K562 (cell line): Measurements from ENCODE around the gene BTBD17. TPM values are rescaled to one million over a fixed set of nuclear protein-coding genes. Genes with fewer than 3 reads are reported as not detected.

Source experiments
- ATAC-seq: fragments of 200-7000 bp; cut with Tn5 transposase; 3 replicates; pipeline ENCODE4 v1.9.1; 2020; ENCODE audit warnings: moderate library complexity
- BruUV-seq: library from RNA; stranded (reverse); fragments of 400-500 nt; replicated peaks from 2 replicates; lab custom pipeline; 2021; lab: Mats Ljungman, UMichigan
- CTCF ChIA-PET: fragments of 300-600 bp; formaldehyde crosslinking; extraction: SDS; loops from one replicate; lab custom pipeline; 2021; ENCODE audit warnings: low intra/inter-chr PET ratio; lab: Yijun Ruan, JAX
- POLR2A ChIA-PET: fragments of 300-600, 350-650 bp; sonication (Branson Sonifier 250); formaldehyde crosslinking; extraction: SDS; loops from one replicate; lab custom pipeline; 2021; ENCODE audit warnings: antibody characterized with exemption, inconsistent platforms; lab: Yijun Ruan, JAX
- DNase-seq, 4 experiments: peaks; one replicate each; pipeline versions ENCODE4 v3.0.0 to v3.0.0-alpha.2; 2011 to 2018; ENCODE audit warnings: low spot score in 3 of 4, mixed read lengths in 3 of 4; ENCODE audit errors: extremely low read depth in 1 of 4
- FAIRE-seq: peaks from 2 replicates; lab custom pipeline; 2011; peaks lifted over from hg19 to GRCh38; lab: Jason Lieb, UNC
- H2AFZ ChIP-seq: 2 replicates; pipeline ENCODE4 v1.6.0; 2011; ENCODE audit warnings: low read depth, low read length, control low read depth, inconsistent platforms
- H3K27ac ChIP-seq: fragments of 200-600 bp; 3 replicates; pipeline ENCODE4 v1.8.0; 2011; ENCODE audit warnings: low read depth, mild to moderate bottlenecking, control low read depth, inconsistent platforms, low read length, moderate library complexity, mixed read lengths; ENCODE audit errors: extremely low read depth
- H3K27me3 ChIP-seq, 2 experiments: fragments of 300-600 bp in 1 of 2; 2 replicates in 1 of 2; 3 replicates in 1 of 2; pipeline versions ENCODE4 v1.6.0 to v1.8.0; 2011; ENCODE audit warnings: inconsistent platforms in 2 of 2, low read length in 2 of 2, mild to moderate bottlenecking in 1 of 2, mixed read lengths in 1 of 2, moderate library complexity in 1 of 2; ENCODE audit not compliant: control insufficient read depth in 2 of 2, insufficient read depth in 2 of 2
- H3K36me3 ChIP-seq: fragments of 300-600 bp; 3 replicates; pipeline ENCODE4 v1.8.0; 2011; ENCODE audit warnings: mild to moderate bottlenecking, low read length, inconsistent platforms; ENCODE audit not compliant: control insufficient read depth, insufficient read depth
- H3K4me1 ChIP-seq, 2 experiments: fragments of 200-600 bp in 1 of 2; replicated peaks in 1 of 2; 2 replicates in 1 of 2; 3 replicates in 1 of 2; pipeline versions ENCODE4 v1.5.1 to v1.8.0; 2011; ENCODE audit warnings: inconsistent platforms in 2 of 2, low read length in 2 of 2, mild to moderate bottlenecking in 1 of 2, mixed read lengths in 1 of 2, moderate library complexity in 1 of 2; ENCODE audit not compliant: control insufficient read depth in 2 of 2, insufficient read depth in 2 of 2
- H3K4me2 ChIP-seq: 2 replicates; pipeline ENCODE4 v1.6.1; 2011; ENCODE audit warnings: low read length, control low read depth, inconsistent platforms, mixed read lengths; ENCODE audit not compliant: insufficient read depth
- H3K4me3 ChIP-seq: fragments of 200-600 bp; sonication (generic), shearing (Covaris generic); 2 replicates; pipeline ENCODE4 v1.5.1; 2016; ENCODE audit warnings: control low read depth, inconsistent platforms
- H3K79me2 ChIP-seq: fragments of 200-600 bp; 3 replicates; pipeline ENCODE4 v1.8.0; 2011; ENCODE audit warnings: low read length, inconsistent platforms; ENCODE audit not compliant: control insufficient read depth, insufficient read depth
- H3K9ac ChIP-seq, 2 experiments: 2 replicates each; pipeline versions ENCODE4 v1.6.0 to v1.6.1; 2011; ENCODE audit warnings: low read depth in 2 of 2, low read length in 2 of 2, control low read depth in 1 of 2, inconsistent platforms in 1 of 2, mild to moderate bottlenecking in 1 of 2, mixed read lengths in 1 of 2; ENCODE audit not compliant: insufficient read depth in 1 of 2
- H3K9me1 ChIP-seq: one replicate; pipeline ENCODE4 v1.6.0; 2011; ENCODE audit warnings: inconsistent platforms, mild to moderate bottlenecking, low read length, moderate library complexity; ENCODE audit not compliant: control insufficient read depth, insufficient read depth
- H3K9me3 ChIP-seq: replicated peaks from 2 replicates; pipeline ENCODE4 v1.5.1; 2011; ENCODE audit warnings: low read depth, low read length, inconsistent platforms; ENCODE audit not compliant: control insufficient read depth, insufficient read depth
- H4K20me1 ChIP-seq: replicated peaks from 2 replicates; pipeline ENCODE4 v1.6.1; 2011; ENCODE audit warnings: low read length, inconsistent platforms, mixed read lengths; ENCODE audit not compliant: control insufficient read depth, insufficient read depth
- ATF3 ChIP-seq, 2 experiments: fragments of 450-650 bp in 1 of 2; sonication (generic) in 1 of 2; formaldehyde crosslinking in 1 of 2; IDR thresholded peaks in 1 of 2; conservative IDR thresholded peaks in 1 of 2; 2 replicates each; pipeline versions ENCODE4 v1.6.1 to v1.8.1; 2016 to 2023; ENCODE audit warnings: mild to moderate bottlenecking in 2 of 2, moderate library complexity in 2 of 2, inconsistent platforms in 1 of 2, missing genetic modification reagents in 1 of 2
- CBFB ChIP-seq: sonication (generic); formaldehyde crosslinking; IDR thresholded peaks from 2 replicates; pipeline ENCODE4 v1.4.0; 2020; ENCODE audit warnings: mild to moderate bottlenecking, missing genetic modification reagents
- CBX2 ChIP-seq: fragments of 200-600 bp; sonication (generic); IDR thresholded peaks from one replicate; pipeline ENCODE4 v1.6.1; 2012; ENCODE audit warnings: mild to moderate bottlenecking, low read length, inconsistent platforms; ENCODE audit not compliant: insufficient read depth, poor library complexity, severe bottlenecking
- CREBBP ChIP-seq: IDR thresholded peaks from one replicate; pipeline ENCODE4 v1.6.1; 2012; ENCODE audit warnings: low read depth, mild to moderate bottlenecking, control low read depth, inconsistent platforms, low read length
- EP400 ChIP-seq: fragments of 450-650 bp; IDR thresholded peaks from 2 replicates; pipeline ENCODE4 v1.6.1; 2017; ENCODE audit warnings: antibody characterized with exemption, mild to moderate bottlenecking, moderate library complexity
- HDAC1 ChIP-seq, 2 experiments: fragments of 450-650 bp; IDR thresholded peaks; 2 replicates each; pipeline ENCODE4 v1.6.1; 2016 to 2017; ENCODE audit warnings: inconsistent platforms in 1 of 2, mild to moderate bottlenecking in 1 of 2, moderate library complexity in 1 of 2
- HDAC2 ChIP-seq: fragments of 450-650 bp; IDR thresholded peaks from 2 replicates; pipeline ENCODE4 v1.6.1; 2016; ENCODE audit warnings: mild to moderate bottlenecking
- KHSRP ChIP-seq: fragments of 450-650 bp; IDR thresholded peaks from 2 replicates; pipeline ENCODE4 v1.6.1; 2017
- KLF6 ChIP-seq: fragments of 250-450 bp; sonication (Bioruptor Pico); IDR thresholded peaks from 2 replicates; pipeline ENCODE4 v1.4.0; 2020; ENCODE audit warnings: mild to moderate bottlenecking, moderate library complexity, borderline replicate concordance
- LEF1 ChIP-seq: fragments of 450-650 bp; IDR thresholded peaks from 2 replicates; pipeline ENCODE4 v1.6.1; 2016; ENCODE audit warnings: mild to moderate bottlenecking
- MTA1 ChIP-seq: fragments of 450-650 bp; IDR thresholded peaks from 2 replicates; pipeline ENCODE4 v1.6.1; 2017; ENCODE audit warnings: borderline replicate concordance
- MTA2 ChIP-seq: fragments of 450-650 bp; IDR thresholded peaks from 2 replicates; pipeline ENCODE4 v1.6.1; 2016; ENCODE audit warnings: low read depth
- RFX1 ChIP-seq: fragments of 450-650 bp; IDR thresholded peaks from 2 replicates; pipeline ENCODE4 v1.6.1; 2016; ENCODE audit warnings: mild to moderate bottlenecking, moderate library complexity
- SIX5 ChIP-seq, 2 experiments: IDR thresholded peaks; 2 replicates each; pipeline ENCODE4 v1.6.1; 2011; ENCODE audit warnings: low read length in 2 of 2, borderline replicate concordance in 1 of 2, low read depth in 1 of 2, mild to moderate bottlenecking in 1 of 2, moderate library complexity in 1 of 2; ENCODE audit not compliant: insufficient read depth in 1 of 2
- ZBTB2 ChIP-seq: fragments of 450-650 bp; IDR thresholded peaks from 2 replicates; pipeline ENCODE4 v1.6.1; 2016; ENCODE audit warnings: antibody characterized with exemption
- ZNF316 ChIP-seq: fragments of 450-650 bp; IDR thresholded peaks from 2 replicates; pipeline ENCODE4 v1.6.1; 2016
- WGBS: fragments of 100-300 bp; shearing (Covaris generic); methylation state at CpG from one replicate; pipeline ENCODE4 v1.1.6; 2016; ENCODE audit warnings: low coverage, mixed read lengths; ENCODE audit not compliant: insufficient coverage; ENCODE audit errors: missing lambda C conversion rate; 5-methylcytosine and 5-hydroxymethylcytosine counted together
- in situ Hi-C: fragments of 300-500 bp; cut with MboI; formaldehyde crosslinking; loops from 4 replicates; pipeline ENCODE4 v1.15.0; 2018; ENCODE audit warnings: inconsistent platforms, mixed read lengths
- intact Hi-C: fragments of 100-400 bp; cut with micrococcal nuclease; formaldehyde crosslinking; loops from 2 replicates; pipeline ENCODE4 v1.14.2; 2022
- polyA plus RNA-seq, 8 experiments: library from polyadenylated mRNA; depleted of rRNA in 4 of 8; stranded (reverse) in 5 of 8; unstranded in 3 of 8; fragments of >200 nt; fragmentation: Nextera tagmentation in 2 of 8; fragmentation: Illumina TruSeq in 1 of 8; extraction: Ambion mirVana in 2 of 8; extraction: Trizol in 1 of 8; gene quantifications; 2 replicates each; pipeline versions ENCODE4 v1.2.1 to v1.2.3, GENCODE V29; 2011 to 2014; ENCODE audit warnings: inconsistent platforms in 1 of 8, missing spikeins in 1 of 8
- total RNA-seq, 7 experiments: library from RNA; depleted of rRNA in 6 of 7; stranded (reverse); fragments of >200 nt in 6 of 7; fragmentation: Illumina TruSeq in 2 of 7; extraction: Trizol in 2 of 7; gene quantifications; 2 replicates each; pipeline versions ENCODE4 v1.2.1 to v1.2.3, GENCODE V29; 2011 to 2021; ENCODE audit warnings: low replicate concordance in 1 of 7
- TF ChIP-seq, protein P1 (sequence below): fragments of 200-400 bp; formaldehyde crosslinking; IDR thresholded peaks from 2 replicates; pipeline ENCODE4 v1.6.1; 2017; ENCODE audit warnings: mild to moderate bottlenecking, low read depth, low read length, moderate library complexity

BTBD17 gene
- total and polyA plus RNA-seq, 9 of the 15 experiments (the other 6 are each of a cell fraction or from before 2014, with no cell fraction given), result not detected

- ATAC-seq (no peak), FAIRE-seq (no peak), DNase-seq (no peak)
- H3K4me1 ChIP-seq, result peaks cover 0 to 4% of the 10 kb centered on the region in 2 experiments; a peak in 3 of 5 replicates
- no peaks in the 10 kb centered on the region for H3K79me2 ChIP-seq
- H2AFZ ChIP-seq, result no peak overlapping the region
- H3K4me2 ChIP-seq, result no peak overlapping the region
- no peak overlapping the region for H3K4me3 ChIP-seq
- H3K9ac ChIP-seq, result no peak overlapping the region
- no peaks in the 10 kb centered on the region for H3K36me3 ChIP-seq
- in situ Hi-C loops (no loop called here), intact Hi-C loops (no loop called here)
- no TSS peak for BruUV-seq
- WGBS, result 0% methylated on average over 2 of the region's 2 CpGs
- CTCF ChIA-PET, result no interaction called here
- H3K9me3 ChIP-seq, result no peaks in the 10 kb centered on the region; the same call in 1 of the 2 replicates
- H3K9me1 ChIP-seq, result no peaks in the 10 kb centered on the region
- POLR2A ChIA-PET, result interaction anchor here (0.6 kb wide), 1 partner anchor 66 kb away, joined by 3 read pairs; no protein-coding TSS in a partner anchor
- peaks cover 24 to 38% of the 10 kb centered on the region in 2 experiments; a peak in 4 of 5 replicates for H3K27me3 ChIP-seq
- no peak overlapping the region for H3K27ac ChIP-seq
- H4K20me1 ChIP-seq, result no peaks in the 10 kb centered on the region
- 0 out of 2 replicates have a peak, but pooled peaks have one; percentile 3 for TF ChIP-seq MTA2
- TF ChIP-seq HDAC2, result no peak
- no peak for TF ChIP-seq ATF3 (IDR thresholded peaks at IDR 0.05)
- TF ChIP-seq ATF3 (CRISPR knock-in tag; conservative IDR thresholded peaks at IDR 0.05), result no peak
- no peak for TF ChIP-seq CBFB
- TF ChIP-seq, protein P1, sequence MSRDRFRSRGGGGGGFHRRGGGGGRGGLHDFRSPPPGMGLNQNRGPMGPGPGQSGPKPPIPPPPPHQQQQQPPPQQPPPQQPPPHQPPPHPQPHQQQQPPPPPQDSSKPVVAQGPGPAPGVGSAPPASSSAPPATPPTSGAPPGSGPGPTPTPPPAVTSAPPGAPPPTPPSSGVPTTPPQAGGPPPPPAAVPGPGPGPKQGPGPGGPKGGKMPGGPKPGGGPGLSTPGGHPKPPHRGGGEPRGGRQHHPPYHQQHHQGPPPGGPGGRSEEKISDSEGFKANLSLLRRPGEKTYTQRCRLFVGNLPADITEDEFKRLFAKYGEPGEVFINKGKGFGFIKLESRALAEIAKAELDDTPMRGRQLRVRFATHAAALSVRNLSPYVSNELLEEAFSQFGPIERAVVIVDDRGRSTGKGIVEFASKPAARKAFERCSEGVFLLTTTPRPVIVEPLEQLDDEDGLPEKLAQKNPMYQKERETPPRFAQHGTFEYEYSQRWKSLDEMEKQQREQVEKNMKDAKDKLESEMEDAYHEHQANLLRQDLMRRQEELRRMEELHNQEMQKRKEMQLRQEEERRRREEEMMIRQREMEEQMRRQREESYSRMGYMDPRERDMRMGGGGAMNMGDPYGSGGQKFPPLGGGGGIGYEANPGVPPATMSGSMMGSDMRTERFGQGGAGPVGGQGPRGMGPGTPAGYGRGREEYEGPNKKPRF, result no peak
- TF ChIP-seq MTA1, result peak; percentile 77; the same call in 1 of the 2 replicates
- TF ChIP-seq ZNF316, result no peak
- TF ChIP-seq ZBTB2, result peak; percentile 62; the same call in 1 of the 2 replicates
- TF ChIP-seq CREBBP, result no peak
- 0 out of 4 replicates have a peak, but pooled peaks of 1 of the 2 experiments have one; percentile 30 for TF ChIP-seq HDAC1 (IDR thresholded peaks at IDR 0.05)
- no peak for TF ChIP-seq KLF6 (CRISPR knock-in tag)
- no peak for TF ChIP-seq KHSRP
- TF ChIP-seq SIX5 (IDR thresholded peaks at IDR 0.05; ENCODE audit: borderline replicate concordance in 1 of 2, insufficient read depth in 1 of 2, low read depth in 1 of 2, low read length in 2 of 2), result no peak
- TF ChIP-seq CBX2, result no peak
- TF ChIP-seq RFX1, result no peak
- no peak for TF ChIP-seq EP400
- no peak for TF ChIP-seq LEF1
These were observed 28.4 kb upstream of the BTBD17 start for GRCh38 chr17:74389937-74390679.
